ENCODE measurements around the gene CADPS. TPM values are rescaled to one million over a fixed set of nuclear protein-coding genes. Genes with fewer than 3 reads are reported as not detected.

Gene CADPS
- total and polyA plus RNA-seq, 7 donors = 1.6 to 12.5 (median 6.2) TPM; not detected in 1

DNA sequence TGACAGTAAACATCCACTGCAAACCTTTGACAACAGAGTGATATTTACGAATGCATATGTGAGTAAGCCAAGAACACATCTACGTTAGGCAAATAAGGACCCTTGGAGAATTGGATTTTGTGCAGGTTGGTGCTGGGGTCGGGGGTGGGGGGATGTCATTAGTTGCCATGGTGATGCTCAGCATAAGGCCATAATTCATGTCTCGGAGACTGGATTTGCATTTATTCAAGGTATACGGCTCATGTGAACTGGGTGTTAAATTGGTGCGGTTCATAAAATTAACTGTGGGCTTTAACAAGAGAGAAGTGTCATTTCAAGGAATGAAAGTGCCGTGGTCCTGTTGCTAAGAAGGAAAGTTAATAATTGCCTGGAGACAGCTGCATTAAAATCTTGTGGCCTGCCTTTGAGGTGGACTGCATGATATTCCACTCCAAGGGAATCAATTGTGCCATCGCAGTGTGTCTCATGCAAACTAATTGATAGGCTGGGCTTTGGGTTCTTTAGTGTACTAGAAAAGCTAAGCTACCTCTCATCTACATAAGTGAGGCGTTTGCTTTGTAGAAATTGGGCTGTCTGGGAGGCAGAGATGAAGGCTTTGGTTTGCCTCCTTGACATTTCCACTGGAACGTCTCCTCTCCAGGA, 273.0 kb downstream of the CADPS start:
- intact Hi-C loops (cut with DNase I) = no loop called here
- WGBS, 2 donors = 40 to 56% methylated on average over 10 of the region's 10 CpGs
- Histone ChIP-seq H3K4me3 (no peak overlapping the region), H3K27ac (no peak overlapping the region), H3K4me1 (no peaks in the 10 kb centered on the region), H3K27me3 (no peaks in the 10 kb centered on the region), H3K9me3 (no peaks in the 10 kb centered on the region), H3K36me3 (no peaks in the 10 kb centered on the region)
- no peak for DNase-seq
- TF ChIP-seq, protein P1, sequence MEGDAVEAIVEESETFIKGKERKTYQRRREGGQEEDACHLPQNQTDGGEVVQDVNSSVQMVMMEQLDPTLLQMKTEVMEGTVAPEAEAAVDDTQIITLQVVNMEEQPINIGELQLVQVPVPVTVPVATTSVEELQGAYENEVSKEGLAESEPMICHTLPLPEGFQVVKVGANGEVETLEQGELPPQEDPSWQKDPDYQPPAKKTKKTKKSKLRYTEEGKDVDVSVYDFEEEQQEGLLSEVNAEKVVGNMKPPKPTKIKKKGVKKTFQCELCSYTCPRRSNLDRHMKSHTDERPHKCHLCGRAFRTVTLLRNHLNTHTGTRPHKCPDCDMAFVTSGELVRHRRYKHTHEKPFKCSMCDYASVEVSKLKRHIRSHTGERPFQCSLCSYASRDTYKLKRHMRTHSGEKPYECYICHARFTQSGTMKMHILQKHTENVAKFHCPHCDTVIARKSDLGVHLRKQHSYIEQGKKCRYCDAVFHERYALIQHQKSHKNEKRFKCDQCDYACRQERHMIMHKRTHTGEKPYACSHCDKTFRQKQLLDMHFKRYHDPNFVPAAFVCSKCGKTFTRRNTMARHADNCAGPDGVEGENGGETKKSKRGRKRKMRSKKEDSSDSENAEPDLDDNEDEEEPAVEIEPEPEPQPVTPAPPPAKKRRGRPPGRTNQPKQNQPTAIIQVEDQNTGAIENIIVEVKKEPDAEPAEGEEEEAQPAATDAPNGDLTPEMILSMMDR (IDR thresholded peaks at IDR 0.05) = no peak
- no peak for TF ChIP-seq POLR2AphosphoS5 (IDR thresholded peaks at IDR 0.05)
- no peak for TF ChIP-seq EP300 (IDR thresholded peaks at IDR 0.05)
- no peak for TF ChIP-seq POLR2A (IDR thresholded peaks at IDR 0.05)

DNA sequence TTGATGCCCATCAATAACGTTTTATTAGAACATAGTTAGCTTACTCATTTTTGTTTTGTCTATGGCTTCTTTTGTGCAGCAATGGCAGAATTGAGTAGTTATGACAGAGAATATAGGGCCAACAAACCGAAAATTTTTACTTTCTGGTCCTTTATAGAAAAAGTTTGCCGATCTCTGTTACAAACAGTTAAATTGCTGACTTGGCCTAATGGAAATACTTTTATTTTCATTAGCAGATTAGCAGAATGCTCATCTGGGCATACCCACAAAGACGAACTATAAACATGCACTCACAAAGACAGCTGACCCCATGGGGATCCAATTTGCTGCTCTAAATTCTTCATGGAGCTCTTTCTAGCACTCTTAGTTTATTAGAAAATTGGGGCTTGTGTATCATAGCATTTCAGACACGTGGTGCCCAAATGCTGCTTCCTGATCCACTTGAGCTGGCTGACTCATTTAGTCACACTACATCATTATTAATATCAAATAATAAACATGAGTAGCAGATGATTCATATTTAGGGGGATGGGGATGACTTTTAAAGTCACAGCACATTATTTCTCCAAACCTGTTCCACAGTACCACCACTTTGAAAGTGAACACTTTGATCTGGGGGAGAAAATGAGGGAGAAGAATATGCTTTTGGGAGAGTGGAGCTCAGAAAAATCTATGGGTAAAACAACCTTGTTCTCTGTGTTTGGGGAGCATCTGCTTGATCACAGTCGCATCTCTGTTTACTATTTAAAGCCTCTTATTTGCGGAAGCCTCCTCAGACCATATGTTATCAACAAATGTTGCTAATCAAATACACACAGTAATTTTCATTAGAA, 273.8 kb downstream of the CADPS start:
- WGBS, 2 donors = 61 to 66% methylated on average over 7 of the region's 7 CpGs
- no peak for TF ChIP-seq POLR2A (IDR thresholded peaks at IDR 0.05)
- TF ChIP-seq EP300 (IDR thresholded peaks at IDR 0.05) = no peak
- TF ChIP-seq POLR2AphosphoS5 (IDR thresholded peaks at IDR 0.05) = no peak
- TF ChIP-seq, protein P1 (IDR thresholded peaks at IDR 0.05) = no peak
- Histone ChIP-seq H3K4me1 (no peaks in the 10 kb centered on the region), H3K9me3 (no peaks in the 10 kb centered on the region), H3K27ac (no peak overlapping the region), H3K27me3 (no peaks in the 10 kb centered on the region), H3K4me3 (no peak overlapping the region), H3K36me3 (no peaks in the 10 kb centered on the region)
- DNase-seq = no peak
- intact Hi-C loops (cut with DNase I) = no loop called here

- Histone ChIP-seq H3K4me3 (no peak overlapping the region), H3K36me3 (no peaks in the 10 kb centered on the region), H3K27ac (no peak overlapping the region), H3K9me3 (no peaks in the 10 kb centered on the region), H3K27me3 (no peaks in the 10 kb centered on the region), H3K4me1 (no peaks in the 10 kb centered on the region)
- TF ChIP-seq EP300 (IDR thresholded peaks at IDR 0.05) = no peak
- no peak for TF ChIP-seq POLR2A (IDR thresholded peaks at IDR 0.05)
- no peak for TF ChIP-seq POLR2AphosphoS5 (IDR thresholded peaks at IDR 0.05)
- TF ChIP-seq, protein P1 (IDR thresholded peaks at IDR 0.05) = no peak
- intact Hi-C loops (cut with DNase I) = no loop called here
- 83 to 92% methylated on average over 2 of the region's 2 CpGs for WGBS, 2 donors
- DNase-seq = no peak
Measured at GRCh38 chr3:62600033-62600432, 275.2 kb downstream of the CADPS start.

- Histone ChIP-seq H3K27ac (no peak overlapping the region), H3K4me3 (no peak overlapping the region), H3K4me1 (no peaks in the 10 kb centered on the region), H3K9me3 (no peaks in the 10 kb centered on the region), H3K36me3 (no peaks in the 10 kb centered on the region), H3K27me3 (no peaks in the 10 kb centered on the region)
- no peak for TF ChIP-seq POLR2AphosphoS5 (IDR thresholded peaks at IDR 0.05)
- TF ChIP-seq POLR2A (IDR thresholded peaks at IDR 0.05) = no peak
- TF ChIP-seq, protein P1 (IDR thresholded peaks at IDR 0.05) = no peak
- no peak for TF ChIP-seq EP300 (IDR thresholded peaks at IDR 0.05)
- WGBS, 2 donors = 83 to 89% methylated on average over 4 of the region's 4 CpGs
- DNase-seq = no peak
- intact Hi-C loops (cut with DNase I) = no loop called here
Measured at GRCh38 chr3:62597491-62597890, 277.7 kb downstream of the CADPS start.

Data from sigmoid colon (tissue), 7 donors.